ENCODE results near the gene THEM5.
A peak's percentile ranks its signal among the peaks of the same experiment; 100 is the strongest.

The THEM5 gene

DNA sequence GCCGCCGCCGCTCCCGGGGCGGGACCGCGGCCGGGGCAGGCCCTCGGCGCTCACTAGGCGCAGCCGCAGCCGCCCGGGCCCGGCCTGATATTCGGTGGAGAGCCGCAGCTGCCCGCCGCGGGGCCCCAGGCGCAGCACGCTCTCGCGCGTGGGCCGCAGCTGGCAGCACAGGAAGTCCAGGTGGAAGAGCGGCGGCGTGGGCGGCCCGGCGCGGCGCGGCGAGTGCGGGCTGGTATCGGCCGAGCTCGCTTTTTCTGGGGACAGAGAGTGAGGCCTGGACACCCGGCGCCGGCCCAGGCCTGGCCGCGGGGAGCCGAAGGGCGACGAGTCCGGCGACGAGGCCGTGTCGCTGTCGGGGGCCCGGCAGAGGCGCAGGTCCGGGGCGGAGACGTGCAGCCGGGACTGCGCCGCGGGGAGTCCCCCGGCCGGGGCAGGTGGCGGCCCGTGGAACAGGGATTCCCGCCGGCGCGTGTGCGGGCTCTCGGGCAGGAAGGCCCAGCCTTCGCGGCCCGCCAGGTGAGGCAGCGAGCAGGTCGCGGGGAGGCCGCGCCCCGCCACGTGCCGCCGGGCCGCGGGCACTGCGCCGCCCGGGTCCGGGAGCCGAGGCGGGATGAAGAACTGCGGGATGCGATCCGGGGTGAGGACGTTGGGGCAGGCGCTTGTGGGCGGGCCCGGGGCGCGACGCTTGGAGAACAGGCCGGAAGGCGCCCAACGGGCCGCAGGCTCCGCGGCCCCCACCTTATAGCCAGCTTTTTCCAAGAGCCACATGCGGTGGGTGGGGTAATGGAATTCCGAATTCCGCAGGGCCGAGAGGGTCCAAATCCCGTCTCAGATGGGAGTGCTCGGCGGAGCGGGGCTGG is 15.1 kb downstream of the THEM5 start:
- DNase-seq: peak; percentile 51

DNA sequence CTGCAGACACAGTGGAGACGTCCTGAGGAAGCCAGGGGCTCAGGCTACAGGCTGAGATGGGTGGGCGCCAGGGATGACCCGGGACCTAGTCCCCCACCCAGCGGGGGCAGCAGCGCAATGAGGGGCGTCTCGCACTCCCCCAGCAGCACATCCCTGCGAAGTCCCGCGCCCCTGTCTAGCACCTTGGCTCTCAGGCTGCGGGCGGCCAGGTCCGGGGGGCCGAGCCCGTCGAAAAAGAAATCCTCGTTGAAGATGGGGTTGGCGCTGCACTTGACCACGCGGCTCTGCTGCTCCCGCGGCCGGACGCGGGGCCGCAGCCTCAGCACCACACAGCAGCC is 15.7 kb downstream of the THEM5 start:
- DNase-seq: no peak

DNA sequence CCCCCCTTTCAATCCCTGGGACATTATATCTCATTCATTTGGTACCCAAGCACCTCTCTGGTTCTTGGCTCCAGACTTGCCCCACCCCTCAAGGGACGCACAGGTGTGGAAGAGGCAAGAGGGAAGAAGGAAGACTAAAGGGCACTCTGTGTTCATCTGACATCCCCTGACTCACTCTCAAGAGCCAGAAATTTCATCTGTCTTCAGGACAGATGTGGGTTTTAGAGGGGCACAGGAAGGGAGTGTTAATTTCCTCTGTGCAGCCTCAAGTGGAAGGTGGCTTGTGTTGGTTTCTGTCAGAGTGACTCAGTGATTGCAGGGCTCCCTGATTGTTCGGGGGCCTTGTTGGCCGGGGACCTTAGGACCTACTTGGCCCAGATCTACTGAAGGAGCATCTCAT is 16.3 kb downstream of the THEM5 start:
- peak; percentile 45 for DNase-seq

DNA sequence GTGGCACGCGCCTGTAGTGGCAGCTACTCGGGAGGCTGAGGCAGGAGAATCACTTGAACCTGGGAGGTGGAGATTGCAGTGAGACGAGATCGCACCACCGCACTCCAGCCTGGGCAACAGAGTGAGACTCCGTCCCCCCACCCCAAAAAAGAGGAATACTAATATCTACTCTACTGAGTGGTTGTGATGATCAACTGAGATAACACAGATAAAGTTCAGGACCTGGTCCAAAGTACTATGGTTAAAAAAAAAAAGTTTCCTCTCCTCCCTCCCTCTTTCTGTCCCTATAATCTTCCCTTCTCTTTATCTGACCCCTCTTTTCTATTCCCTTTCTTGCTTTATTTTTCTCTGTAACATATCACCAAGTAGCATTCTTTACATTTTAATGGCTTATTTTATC is 17.9 kb downstream of the THEM5 start:
- DNase-seq: no peak

DNA sequence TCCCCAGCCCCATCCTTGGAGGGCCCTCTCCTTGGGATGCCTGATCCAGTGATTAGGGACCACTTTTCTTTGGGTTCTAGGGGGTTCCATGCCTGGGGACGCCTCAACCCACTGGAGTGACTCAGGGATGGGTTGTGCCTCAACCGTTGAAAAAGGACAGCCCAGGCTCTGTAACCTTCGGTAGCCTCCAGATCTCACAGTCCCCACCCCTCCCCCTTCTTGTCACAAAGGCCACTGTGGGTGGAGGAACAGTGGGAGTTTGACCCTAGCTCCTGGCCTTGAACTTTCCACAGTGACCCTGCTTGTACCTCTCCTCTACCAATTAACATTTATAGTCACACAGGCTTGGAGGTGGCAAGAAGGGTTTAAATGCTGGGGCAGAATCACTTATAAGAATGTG is 19.3 kb downstream of the THEM5 start:
- no peak for DNase-seq

DNA sequence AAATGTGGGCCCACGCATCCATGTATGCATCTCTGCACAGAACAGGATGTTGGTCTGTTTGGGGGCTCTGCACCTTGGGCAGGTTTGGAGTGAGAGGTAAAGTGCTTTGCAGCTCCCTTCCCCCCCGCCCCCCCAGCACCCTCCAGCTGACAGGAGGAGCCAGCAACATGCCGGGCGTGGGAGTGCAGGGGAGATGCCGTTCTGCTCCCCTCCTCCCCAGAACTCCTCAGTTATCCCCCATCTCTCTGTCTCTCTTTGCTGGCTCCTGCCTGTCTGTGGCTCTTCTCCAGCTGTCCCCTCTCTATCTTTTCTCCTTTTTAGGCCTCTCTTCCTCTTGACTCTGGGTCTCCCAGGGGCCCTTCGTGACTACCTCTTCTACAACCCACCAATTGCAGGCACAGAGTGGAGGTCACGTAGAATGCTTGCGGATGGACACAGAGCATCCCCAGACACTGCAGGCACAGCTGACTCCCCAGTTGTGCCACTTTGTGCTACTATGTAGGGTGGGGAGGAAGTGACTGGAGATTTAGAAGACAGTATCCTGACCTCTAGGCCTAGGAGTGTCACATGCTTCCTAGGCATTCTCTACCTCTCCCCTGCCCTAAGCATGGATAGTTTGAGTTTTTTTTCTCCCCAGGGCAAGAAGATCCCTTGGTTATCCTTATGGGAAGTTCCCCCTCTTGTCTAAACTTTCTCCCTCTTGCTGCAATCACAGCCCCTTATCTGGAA is 20.2 kb downstream of the THEM5 start:
- no peak for DNase-seq

DNA sequence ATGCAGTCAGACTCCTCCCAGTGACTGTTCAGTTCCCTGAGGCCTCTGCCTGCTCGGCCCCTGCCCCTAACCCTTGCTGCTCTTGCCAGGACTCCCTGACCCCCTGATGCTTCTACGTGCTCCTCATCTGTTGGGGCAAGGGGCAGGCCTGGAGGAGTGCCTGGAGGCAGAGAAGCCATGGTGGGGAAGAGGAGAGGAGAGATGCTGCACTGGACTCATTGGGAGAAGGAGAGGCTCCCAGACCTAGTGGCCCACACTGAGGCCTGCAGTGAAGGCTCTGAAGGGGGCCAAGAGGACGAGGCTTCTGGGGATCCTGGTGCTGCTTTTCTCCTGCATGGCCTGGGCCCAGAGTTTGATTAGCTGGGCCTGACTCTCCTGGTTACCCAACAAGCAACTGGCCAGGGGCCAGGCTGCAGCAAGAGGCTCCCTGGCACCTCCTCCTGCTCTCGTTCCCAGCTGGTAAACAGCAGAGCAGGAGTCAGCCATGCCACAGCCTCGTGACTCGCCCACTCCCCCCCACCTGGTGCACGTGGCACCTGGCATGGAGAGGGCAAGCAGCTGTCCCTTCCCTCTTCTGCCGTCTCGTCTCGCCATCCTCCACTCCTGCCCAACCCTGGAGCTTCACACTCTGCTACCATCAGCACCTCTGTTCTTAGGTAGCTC is 21.1 kb downstream of the THEM5 start:
- DNase-seq: no peak

DNA sequence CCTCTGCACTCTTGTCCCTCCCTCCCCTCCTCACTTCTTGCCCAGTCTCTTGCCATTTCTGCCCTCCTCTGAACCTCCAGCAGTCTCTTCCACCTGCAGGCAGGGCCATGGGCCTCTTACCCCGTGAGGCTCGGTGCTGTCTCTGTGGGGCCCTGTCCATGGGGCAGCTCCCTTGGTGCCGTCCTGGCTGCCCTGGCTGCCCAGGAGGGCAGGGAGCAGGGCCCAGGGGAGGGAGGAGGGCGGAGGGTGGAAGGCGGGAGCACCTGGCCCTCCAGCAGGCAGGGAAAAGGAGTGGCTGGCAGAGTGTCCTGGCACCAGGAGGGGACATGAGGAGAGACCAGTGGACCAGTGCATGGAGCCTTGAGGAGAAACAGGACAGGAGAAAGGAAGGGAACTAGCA is 21.9 kb downstream of the THEM5 start, which contains the start of gene RORC:
Gene RORC, minus strand, starts transcription at position 198 of the 400 bp plus-strand sequence. Its CDS starts 38 bp downstream, at position 160.
- DNase-seq: no peak

DNA sequence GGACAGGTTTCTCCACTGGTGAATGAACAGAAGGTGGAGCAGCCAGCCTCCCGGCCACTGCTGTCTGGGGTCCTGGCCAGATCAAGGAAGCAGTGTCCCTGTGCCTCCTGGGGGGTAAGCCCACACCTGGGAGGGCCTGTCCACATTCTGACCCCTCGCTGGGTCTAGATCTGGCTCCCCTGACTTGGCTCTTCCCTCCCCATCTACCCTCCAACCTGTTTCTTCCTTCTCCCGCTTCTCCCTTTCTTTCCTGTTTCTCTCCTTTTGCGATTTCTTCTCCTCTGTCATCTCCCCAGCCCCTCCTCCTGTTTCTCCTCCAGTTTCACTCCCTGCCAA is 22.3 kb downstream of the THEM5 start:
- no peak for DNase-seq

DNA sequence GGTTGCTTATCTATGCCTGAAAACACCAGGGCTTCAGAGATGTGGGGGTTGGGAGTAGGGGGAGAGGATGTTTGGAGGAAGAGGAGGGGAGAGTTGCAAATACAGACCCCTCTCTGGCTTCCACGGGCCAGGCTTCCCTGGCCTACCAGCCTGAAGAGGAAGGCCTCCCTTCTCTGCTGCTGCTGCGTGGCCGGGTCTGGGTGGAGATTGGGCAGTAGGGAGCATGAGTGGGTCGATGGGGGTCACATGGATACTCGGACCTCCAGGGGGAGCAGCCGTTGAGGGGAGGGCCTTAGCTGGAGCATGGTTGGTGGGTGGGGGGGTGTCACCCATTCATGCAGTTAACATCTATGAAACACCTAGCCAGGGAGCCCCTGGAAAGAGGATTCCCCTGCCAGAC is 23.5 kb downstream of the THEM5 start:
- DNase-seq: no peak

DNA sequence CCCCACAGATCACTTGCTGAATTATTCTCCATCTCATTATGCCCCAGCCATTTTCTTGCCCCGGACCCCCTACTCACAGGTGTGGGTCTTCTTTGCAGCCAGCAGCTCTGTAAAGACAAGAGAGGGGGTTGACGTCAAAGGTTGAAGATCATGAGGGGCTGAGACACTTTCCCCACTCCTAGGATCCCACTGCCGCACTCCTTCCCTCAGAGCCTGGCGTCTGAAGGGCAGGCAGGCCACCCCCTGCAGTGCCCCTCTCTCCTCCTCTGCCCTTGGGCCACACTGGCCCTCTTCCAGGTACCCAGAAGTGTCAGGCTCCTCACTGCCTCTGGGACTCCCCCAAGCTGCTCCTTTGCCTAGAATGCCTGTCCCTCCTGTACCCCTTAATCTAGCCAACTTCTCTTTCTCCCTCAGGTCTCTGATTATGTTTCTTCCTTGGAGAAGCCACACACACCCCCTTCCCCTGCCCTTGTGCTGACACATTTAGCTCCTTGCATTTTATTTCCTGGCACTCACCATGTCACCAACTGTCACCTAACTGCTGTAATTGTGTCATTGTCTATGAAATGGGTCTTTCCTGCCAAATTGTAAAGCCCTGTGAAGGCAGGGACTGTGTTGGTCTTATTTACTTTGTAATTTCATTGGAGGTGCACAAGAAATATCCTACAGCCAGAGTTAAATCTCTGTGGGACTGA is 24.0 kb downstream of the THEM5 start:
- DNase-seq: no peak

DNA sequence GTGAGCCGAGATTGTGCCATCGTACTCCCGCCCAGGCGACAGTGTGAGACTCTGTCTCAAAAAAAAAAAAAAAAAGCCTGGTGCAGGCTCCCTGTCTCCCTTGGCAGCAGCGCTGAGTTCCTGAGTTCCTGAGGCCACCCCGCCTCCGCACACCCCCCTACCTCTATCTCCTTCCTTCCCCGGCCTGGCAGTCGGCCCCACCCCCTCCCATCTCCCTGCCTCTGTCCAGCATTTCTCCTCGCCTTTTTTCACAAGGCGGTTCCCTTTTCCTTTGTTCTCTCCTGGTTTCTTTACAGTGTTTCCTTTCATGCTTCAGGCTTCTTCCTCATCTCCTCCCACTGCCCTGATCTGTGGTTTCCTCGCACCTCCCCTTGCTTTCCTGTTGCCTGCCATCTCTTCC is 24.6 kb downstream of the THEM5 start:
- no peak for DNase-seq

DNA sequence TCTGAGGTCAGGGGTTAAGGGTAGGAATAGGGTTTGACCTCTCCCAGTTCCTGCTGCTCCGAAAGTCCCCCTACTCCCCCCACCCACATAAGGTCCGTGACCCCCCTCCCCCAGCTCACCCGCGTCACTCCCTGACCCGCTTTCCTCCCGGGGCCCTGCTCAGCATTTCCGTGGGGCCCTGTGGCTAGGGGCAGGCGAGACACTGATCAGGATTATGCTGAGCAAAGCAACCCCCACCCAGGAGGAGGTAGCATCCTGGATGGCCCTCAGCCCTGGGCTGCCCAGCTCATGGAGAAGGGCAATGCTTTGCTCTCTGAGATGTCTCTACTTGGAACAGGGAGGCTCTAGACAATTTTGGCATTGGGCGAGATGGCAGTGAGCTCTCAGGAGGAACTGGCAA is 25.7 kb downstream of the THEM5 start:
- DNase-seq: peak; percentile 42

DNA sequence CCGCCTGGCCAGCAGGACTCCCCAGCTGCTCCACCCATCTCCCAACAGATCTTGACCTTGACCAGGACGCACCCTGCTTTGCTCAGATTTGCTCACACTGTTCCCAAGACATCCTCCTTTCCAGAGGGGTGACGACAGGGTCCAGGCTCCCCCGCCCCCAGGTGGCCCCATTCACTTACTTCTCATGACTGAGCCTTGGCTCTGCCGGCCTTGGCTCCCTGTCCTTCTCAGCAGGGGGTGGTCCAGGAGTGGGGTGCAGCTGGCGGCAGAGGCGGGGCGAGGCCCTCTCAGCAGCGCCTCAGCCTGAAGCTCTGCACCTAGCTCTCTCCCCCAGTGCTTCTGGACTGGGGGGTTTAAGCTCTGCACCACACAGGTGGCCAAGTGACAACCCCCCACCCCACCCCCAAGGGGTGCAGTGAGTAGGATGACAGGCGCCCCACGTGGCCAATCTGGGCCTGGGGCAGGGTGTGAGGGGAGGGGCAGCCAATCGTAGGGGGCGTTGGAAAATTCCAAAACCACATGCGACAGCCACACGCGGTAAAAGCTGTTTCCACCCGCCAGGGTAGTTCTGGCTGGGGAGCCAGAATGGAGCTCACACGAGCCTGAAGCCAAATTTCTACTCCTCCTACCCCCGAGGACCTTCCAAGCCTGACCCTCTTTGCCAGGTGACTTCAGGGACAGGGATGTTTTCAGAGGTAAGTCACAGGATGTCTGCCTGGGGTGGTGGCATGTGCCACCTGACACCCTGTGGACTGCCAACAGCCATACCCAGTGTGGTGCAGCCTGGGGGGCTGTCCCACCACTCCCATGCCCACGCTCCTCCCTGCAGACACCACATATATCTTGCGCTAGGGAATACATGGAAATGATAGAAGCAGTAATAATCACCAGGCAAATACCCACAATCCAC is 27.5 kb downstream of the THEM5 start:
- peak; percentile 32 for DNase-seq

DNA sequence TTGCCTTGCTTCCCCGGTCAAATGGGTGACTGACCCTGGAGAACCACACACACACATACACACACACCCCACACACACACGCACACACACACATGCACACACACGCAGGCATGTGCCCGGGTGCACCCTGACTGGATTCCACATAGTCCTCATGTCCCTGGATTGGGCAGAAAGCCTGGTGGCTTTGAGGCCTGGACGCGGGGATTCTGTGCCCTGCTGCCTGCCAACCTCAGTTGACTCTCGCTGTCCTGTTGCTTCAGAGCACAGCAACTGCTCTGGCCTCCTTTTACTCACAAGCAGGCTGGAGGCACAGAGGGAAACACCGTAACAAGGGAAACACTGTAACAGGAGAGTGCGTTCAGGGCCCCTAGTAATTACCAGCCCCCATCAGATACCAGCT is 28.3 kb downstream of the THEM5 start:
- DNase-seq: no peak

DNA sequence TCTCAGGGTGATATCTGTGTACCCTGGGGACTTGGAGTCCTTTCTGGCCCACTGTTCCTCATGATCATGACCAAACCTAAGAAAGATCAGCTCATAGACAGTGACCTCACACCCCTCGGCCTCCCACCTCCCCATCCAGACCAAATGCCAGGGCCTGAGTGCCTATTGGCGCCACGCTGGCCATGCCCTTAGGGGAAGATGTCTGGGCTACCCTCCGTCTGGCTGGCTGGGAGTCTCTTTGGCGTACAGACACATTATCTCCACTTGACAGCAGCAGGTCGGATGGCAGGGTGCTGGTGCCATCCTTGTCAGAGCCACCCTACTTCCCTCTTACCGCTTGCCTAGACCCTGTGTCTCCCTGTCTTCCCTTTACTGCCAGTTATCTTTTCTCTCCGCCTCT is 30.3 kb downstream of the THEM5 start:
- DNase-seq: no peak

DNA sequence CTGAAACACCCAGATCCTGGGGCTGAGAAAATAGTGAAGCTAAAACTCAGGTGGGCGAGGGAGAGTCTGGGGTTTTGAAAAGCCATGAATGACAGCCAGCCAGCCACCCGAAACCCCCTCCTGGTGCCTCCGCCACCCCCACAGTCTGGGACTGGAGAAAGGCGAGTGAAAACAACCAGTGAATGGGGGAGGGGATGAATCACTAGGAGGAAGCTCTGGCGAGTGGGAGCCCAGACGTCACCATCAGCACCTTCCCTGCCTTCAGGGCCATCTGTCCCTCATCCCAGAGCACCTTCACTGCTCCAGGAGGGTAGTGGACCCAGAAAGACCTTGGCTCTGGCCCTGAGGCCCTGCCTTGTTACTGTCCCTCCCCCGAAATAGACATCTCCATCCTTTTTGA is 31.1 kb downstream of the THEM5 start:
- DNase-seq: no peak

DNA sequence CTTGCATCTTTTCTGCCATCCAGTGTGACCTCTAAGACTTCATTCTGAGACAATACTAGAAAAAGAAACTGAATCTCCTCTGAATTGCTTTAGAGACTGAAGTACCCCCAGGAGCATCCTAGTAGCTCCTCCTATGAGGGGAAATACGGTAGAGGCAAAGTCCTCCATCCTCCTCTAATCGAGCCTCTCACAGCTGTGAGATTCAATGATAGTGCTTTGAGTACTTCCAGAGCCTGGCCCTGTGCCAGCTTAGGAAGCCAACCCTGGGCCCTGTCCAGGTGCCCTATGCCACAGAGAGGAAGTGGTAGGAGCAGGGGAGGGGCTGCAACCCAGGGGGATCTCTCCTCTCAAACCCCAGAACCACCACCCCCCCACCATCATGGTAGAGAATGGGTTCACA is 32.6 kb downstream of the THEM5 start:
- peak; percentile 41 for DNase-seq

DNA sequence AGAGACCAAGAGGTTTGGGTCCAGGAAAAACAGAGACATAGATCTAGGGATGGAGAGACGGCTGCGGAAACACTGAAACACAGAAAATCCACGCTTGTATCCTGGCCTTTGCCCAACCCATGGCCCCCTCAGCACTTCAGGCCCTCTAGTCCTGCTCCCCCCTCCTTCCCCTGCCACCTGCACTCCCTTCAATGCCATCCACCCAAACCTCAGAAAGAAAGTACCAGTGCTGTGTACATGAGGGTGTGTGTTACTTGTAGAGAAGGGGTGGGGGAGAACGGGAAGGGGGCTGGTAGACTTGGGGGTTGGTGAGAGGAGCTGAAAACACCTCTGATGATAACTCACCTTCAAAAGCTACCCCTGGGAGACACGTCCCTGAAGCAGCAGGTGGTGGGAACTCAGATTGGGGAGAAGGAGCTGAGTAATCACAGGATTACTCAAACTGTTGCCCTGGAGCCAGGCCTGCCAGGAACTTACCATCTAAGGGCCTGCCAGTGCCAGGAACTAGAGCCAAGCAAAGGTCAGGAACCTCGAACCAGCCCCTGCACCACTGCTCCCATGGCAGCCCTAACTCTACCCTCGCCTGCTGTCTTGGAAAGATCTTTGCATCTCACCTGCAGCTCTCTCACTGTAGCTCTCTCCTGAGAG is 33.4 kb downstream of the THEM5 start:
- peak; percentile 27 for DNase-seq

DNA sequence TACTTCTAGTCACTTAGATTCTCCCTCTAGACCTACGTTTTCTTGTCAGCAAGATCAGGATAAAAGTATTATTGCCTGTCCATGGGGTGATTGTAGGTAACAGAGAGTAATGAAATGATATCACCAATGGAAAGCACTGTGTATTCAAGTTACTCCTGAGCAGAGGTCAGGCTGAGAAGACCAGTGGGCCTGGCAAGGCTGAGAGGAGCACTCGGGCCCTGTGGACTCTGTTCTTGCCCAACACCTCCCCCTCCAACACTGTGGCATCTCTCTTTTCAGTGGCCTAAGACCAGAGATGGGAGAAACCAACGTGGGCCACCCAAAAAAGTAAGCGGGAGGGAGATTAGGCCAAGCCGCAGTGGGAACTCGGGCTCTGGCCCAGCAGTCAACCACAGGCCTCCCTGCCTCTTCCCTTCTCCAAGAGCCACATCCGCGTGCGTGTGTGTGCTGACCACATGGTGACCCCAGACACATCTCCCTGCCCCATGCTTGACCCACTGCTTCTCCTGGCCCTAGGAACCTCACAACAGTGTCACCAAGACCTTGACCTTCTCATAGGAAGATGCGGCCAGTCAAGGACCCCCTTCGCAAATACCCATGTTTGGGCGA is 34.2 kb downstream of the THEM5 start:
- no peak for DNase-seq

DNA sequence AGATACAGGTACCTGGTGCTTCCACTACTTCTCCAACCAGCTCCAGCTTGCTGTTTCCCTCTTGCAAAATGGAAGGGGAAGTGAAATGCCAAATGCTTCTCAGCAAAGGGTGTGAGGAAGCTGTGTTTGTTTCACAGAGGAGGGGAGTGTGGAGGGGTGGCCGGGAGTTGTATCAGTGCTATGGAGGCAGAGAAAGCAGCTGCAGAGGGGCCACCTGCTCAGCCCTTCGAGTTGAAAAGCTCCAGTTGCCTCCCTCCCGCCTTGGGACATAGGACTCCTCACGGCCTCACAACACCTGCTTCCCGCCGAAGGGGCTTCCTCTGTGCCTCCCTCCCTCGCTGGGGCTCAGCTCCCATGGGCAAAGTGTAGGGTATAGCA is 36.2 kb downstream of the THEM5 start:
- DNase-seq: no peak
